BJ (cell line): ENCODE data around the gene PAN2. TPM values are rescaled to one million over a fixed set of nuclear protein-coding genes. Genes with fewer than 3 reads are reported as not detected.

Experiments used
- CTCF ChIA-PET: fragments of 350-600 bp; formaldehyde crosslinking; extraction: SDS; loops from one replicate; lab custom pipeline; 2021; ENCODE audit warnings: antibody characterized with exemption, inconsistent platforms; lab: Yijun Ruan, JAX
- POLR2A ChIA-PET: fragments of 300-600 bp; sonication (Branson Sonifier 250); formaldehyde crosslinking; extraction: SDS; loops from one replicate; lab custom pipeline; 2021; ENCODE audit warnings: antibody characterized with exemption; lab: Charles Lee
- DNase-seq: peaks from one replicate; pipeline ENCODE4 v3.0.0-alpha.2; 2011; ENCODE audit warnings: low read depth
- H3K27me3 ChIP-seq: 2 replicates; pipeline ENCODE4 v1.6.0; 2011; ENCODE audit warnings: low read length; ENCODE audit not compliant: control insufficient read depth, insufficient read depth
- H3K36me3 ChIP-seq: 2 replicates; pipeline ENCODE4 v1.5.1; 2011; ENCODE audit warnings: low read length; ENCODE audit not compliant: control insufficient read depth, insufficient read depth
- H3K4me3 ChIP-seq: 2 replicates; pipeline ENCODE4 v1.5.1; 2011; ENCODE audit warnings: low read depth, mild to moderate bottlenecking, control low read depth, low read length
- polyA plus RNA-seq: library from polyadenylated mRNA; depleted of rRNA; stranded (reverse); fragments of >200 nt; gene quantifications from 2 replicates; pipeline ENCODE4 v1.2.3, GENCODE V29; 2011
- TF ChIP-seq, protein P1 (sequence below): IDR thresholded peaks from 2 replicates; pipeline ENCODE4 v1.5.1; 2011; ENCODE audit warnings: low read depth, mild to moderate bottlenecking, control low read depth, inconsistent platforms, low read length, moderate library complexity; ENCODE audit not compliant: insufficient read depth

PAN2 gene
- polyA plus RNA-seq, 1 experiment = 32.3 TPM

DNA sequence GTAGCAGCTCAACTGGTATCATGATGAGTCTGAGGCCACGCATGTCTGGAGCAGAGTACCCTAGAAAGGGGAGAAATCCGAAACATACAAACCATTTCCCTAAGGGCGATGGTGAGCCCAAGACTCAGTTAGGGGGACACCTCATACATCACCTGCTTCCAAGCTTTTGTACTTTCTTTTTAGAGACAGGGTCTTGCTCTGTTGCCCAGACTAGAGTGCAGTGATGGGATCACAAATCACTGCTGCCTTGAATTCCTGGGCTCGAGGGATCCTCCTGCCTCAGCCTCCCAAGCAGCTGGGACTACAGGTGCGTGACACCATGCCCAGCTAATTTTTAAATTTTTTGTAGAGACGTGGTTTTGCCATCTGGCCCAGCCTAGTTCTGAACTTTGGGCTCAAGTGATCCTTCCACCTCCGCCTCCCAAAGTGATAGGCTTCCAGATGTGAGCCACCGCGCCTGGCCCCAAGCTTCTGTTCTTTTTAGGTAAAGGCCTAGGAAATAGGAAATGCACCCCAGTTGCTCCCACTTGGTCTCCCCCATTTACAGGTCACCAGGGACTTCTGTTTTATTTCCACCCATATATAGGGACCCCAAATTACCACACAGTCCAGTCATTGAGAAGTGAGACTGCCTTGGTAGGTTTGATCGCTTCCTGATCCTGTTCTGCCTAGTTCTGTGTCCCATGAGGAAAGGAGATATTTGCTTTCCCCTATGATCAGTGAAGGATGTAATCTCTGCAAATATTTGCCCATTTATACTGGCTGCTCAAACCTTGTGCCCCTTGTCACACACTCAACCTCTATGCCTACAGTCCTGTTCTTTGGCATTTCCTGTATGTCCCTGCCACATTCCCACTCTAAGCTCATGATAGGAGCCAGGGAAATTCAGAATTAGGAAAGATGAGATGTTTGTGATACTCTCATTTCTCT is 28.6 kb upstream of the PAN2 start, which contains the start of gene APOF:
Gene APOF, minus strand, starts transcription at position 728 of the 930 bp plus-strand sequence. Its CDS starts 112 bp downstream, at position 616.
- TF ChIP-seq, protein P1, sequence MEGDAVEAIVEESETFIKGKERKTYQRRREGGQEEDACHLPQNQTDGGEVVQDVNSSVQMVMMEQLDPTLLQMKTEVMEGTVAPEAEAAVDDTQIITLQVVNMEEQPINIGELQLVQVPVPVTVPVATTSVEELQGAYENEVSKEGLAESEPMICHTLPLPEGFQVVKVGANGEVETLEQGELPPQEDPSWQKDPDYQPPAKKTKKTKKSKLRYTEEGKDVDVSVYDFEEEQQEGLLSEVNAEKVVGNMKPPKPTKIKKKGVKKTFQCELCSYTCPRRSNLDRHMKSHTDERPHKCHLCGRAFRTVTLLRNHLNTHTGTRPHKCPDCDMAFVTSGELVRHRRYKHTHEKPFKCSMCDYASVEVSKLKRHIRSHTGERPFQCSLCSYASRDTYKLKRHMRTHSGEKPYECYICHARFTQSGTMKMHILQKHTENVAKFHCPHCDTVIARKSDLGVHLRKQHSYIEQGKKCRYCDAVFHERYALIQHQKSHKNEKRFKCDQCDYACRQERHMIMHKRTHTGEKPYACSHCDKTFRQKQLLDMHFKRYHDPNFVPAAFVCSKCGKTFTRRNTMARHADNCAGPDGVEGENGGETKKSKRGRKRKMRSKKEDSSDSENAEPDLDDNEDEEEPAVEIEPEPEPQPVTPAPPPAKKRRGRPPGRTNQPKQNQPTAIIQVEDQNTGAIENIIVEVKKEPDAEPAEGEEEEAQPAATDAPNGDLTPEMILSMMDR = no peak
- POLR2A ChIA-PET = no interaction called here
- DNase-seq = no peak
- H3K27me3 ChIP-seq = no peaks in the 10 kb centered on the region
- CTCF ChIA-PET = interaction anchor here (1.0 to 4.1 kb wide), 4 partner anchors 9 to 121 kb away, joined by 3 to 22 read pairs (median 4); partner anchors contain the start of gene PAN2
- no peak within 1 kb of the TSS for H3K4me3 ChIP-seq
- H3K36me3 ChIP-seq = no peaks in the 10 kb centered on the region

DNA sequence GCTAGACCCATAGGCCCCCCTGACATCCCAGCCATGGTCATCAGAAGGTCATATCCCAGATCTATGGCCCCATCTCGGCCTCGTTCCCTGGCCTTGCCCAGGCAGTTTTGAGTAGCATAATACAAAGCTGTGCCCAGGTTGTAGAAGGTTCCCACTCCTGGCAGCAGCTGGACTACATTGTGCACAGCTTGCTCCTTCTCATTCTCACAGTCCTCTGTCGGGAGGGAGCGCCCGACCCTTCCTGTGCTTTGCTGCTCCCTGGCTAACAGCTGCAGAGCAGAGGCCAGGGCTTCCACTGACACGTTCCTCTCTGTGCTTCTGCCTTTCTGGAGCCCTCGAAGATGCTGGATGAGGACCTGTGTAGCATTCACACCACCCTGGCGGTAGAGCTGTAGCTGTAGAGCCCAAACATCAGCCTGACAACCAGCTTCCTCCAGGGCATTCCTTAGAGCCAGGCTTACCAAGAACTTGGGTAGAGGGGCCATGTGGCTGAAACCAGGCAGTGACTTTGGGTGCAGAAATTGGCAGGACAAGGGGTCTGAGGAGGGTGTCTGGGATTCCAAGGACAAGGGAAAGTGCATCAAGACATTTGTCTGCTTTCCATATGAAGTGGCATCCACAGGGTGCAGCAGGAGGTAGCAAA is 27.8 kb upstream of the PAN2 start:
- Histone ChIP-seq H3K36me3 (no peaks in the 10 kb centered on the region; the same call in 1 of the 2 replicates), H3K4me3 (no peak overlapping the region), H3K27me3 (no peaks in the 10 kb centered on the region)
- DNase-seq = no peak
- POLR2A ChIA-PET = no interaction called here
- CTCF ChIA-PET = interaction anchor here (1.0 to 4.1 kb wide), 3 partner anchors 8 to 122 kb away, joined by 3 to 22 read pairs (median 4); no protein-coding TSS in a partner anchor
- TF ChIP-seq, protein P1 = no peak

DNA sequence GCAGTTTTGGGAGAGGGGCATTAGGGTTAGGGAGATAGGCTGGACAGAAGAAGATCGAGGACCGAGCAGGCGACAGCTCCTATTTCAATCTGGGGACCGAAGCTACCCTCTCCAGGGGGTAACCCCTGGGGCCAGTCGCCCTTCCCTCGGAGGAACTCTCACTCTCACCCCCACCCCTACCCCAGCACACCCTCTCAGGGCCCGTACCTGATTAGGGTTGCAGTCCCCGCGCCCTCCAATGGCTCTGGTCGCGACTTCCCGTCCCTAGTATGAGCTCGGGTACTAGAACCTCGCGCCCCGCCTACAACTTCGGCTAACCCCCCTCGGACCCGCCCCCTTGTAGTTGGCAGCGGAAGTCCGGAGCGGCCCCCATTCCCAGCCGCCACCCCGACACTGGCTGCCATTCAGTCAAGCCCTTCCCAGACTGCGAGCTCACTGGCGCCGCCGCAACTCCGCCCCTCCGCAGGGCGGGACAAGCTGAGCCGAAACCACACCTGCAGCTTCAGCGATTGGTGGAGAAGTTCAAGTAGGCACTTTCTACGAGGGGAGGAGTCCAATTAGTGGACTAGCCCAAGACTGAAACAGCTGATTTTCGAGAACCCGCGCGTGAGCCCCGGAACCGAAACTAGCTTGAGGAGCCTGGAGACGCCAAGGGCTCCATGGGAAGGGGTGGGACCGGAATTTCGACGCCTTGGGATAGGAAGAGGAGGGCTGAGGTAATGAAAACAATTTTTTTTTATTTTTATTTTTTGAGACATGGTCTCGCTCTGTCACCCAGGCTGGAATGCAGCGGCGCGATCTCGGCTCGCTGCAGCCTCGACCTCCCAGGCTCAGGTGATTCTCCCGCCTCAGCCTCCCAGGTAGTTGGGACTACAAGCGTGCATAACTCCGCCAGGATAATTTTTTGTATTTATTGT is 26.3 kb upstream of the PAN2 start, which contains the start of gene STAT2:
Gene STAT2, minus strand, starts transcription at position 257 of the 917 bp plus-strand sequence. CDS start 3,536 bp downstream, outside the sequence.
- H3K27me3 ChIP-seq = no peaks in the 10 kb centered on the region
- peaks cover 11% of the 10 kb centered on the region for H3K36me3 ChIP-seq
- TF ChIP-seq, protein P1 = no peak
- CTCF ChIA-PET = interaction anchor here (0.7 to 4.1 kb wide), 6 partner anchors 9 to 168 kb away, joined by 3 to 22 read pairs (median 6); partner anchors contain the start of gene PAN2
- DNase-seq = peak; percentile 100
- POLR2A ChIA-PET = interaction anchor here (0.5 to 1.0 kb wide), 5 partner anchors 11 to 237 kb away, joined by 3 to 9 read pairs (median 3); no protein-coding TSS in a partner anchor
- H3K4me3 ChIP-seq = peak within 1 kb of the TSS; percentile 67

DNA sequence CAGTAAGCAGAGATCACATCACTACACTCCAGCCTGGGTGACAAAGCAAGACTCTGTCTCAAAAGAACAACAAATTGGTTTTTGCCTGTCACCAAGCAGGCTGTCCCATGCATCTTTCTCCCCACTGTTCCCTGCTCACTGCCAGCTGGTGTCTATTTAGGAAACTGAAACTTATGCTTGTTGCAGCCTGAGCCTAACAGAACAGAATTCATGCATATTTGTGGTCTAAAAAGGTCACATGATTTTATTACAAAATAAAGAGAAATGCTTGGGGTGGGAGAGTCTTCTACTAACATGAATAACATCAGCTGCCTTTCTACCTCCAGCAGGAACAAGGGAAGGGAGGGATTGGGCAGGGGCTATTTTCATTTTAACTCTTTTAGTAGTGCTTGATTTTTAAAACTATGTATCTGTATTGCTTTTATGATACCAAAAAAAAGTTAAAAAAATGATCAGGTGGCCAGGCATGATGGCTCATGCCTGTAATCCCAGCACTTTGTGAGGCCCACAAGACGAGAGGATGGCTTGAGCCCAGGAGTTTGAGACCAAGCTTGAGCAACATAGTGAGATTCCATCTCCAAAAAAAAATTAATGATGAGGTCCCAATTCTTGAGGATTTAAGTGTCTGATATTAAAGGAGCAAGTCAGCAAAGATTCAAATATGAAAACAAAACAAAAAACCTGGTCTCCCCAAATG is 25.2 kb upstream of the PAN2 start:
- POLR2A ChIA-PET = interaction anchor here (0.5 to 0.9 kb wide), 3 partner anchors 10 to 162 kb away, joined by 3 read pairs; no protein-coding TSS in a partner anchor

More for the DNA sequence above, 25.2 kb upstream of the PAN2 start:
- TF ChIP-seq, protein P1 = no peak
- H3K27me3 ChIP-seq = no peaks in the 10 kb centered on the region
- DNase-seq = peak; percentile 74
- CTCF ChIA-PET = interaction anchor here (0.7 to 2.1 kb wide), 5 partner anchors 10 to 167 kb away, joined by 3 to 10 read pairs (median 3); partner anchors contain the start of gene PAN2
- peaks cover 22% of the 10 kb centered on the region for H3K36me3 ChIP-seq
- H3K4me3 ChIP-seq = peak overlapping the region; percentile 58
